Testis (tissue), 3 donors: ENCODE results near the gene MAP3K15. TPM values are rescaled to one million over a fixed set of nuclear protein-coding genes. Genes with fewer than 3 reads are reported as not detected.

Experiments
- DNase-seq: peaks from one replicate; pipeline ENCODE4 v3.0.0-alpha.2; 2019
- H3K27ac ChIP-seq, 2 donors: fragments of 200-600 bp; sonication (generic); one replicate each; pipeline ENCODE4 v1.5.1; 2019
- H3K27me3 ChIP-seq: fragments of 200-600 bp; sonication (generic); one replicate; pipeline ENCODE4 v1.5.1; 2019
- H3K36me3 ChIP-seq: fragments of 200-600 bp; sonication (generic); one replicate; pipeline ENCODE4 v1.5.1; 2017; ENCODE audit warnings: low read depth; ENCODE audit errors: missing control alignments
- H3K4me1 ChIP-seq: fragments of 200-600 bp; sonication (generic); one replicate; pipeline ENCODE4 v1.5.1; 2019
- H3K4me3 ChIP-seq, 2 donors: fragments of 200-600 bp; sonication (generic); one replicate each; pipeline ENCODE4 v1.5.1; 2017 to 2019
- H3K9me3 ChIP-seq: fragments of 200-600 bp; sonication (generic); one replicate; pipeline ENCODE4 v1.5.1; 2017
- POLR2A ChIP-seq: fragments of 450-650 bp; IDR thresholded peaks from one replicate; pipeline ENCODE4 v1.6.1; 2017; ENCODE audit warnings: antibody characterized with exemption, mild to moderate bottlenecking, moderate library complexity
- WGBS, 2 donors: methylation state at CpG; one replicate each; pipeline ENCODE4 v1.1.5; 2018; 5-methylcytosine and 5-hydroxymethylcytosine counted together
- intact Hi-C: fragments of 100-400 bp; cut with DNase I; formaldehyde crosslinking; loops from one replicate; pipeline ENCODE4 v1.15.1; 2023; ENCODE audit warnings: low total_unique reads
- polyA plus RNA-seq: library from polyadenylated mRNA; stranded (reverse); fragments of 350-450 nt; fragmentation: Illumina TruSeq; extraction: RNeasy Lipid Tissue Mini Kit (QIAGEN cat#74804); gene quantifications from one replicate; pipeline ENCODE4 v1.2.3, GENCODE V29; 2014; ENCODE audit warnings: low read depth, low replicate concordance; ENCODE audit not compliant: insufficient read depth
- total RNA-seq, 2 donors: library from RNA; depleted of rRNA; stranded (reverse); fragments of >200 nt; gene quantifications; one replicate each; pipeline ENCODE4 v1.2.3, GENCODE V29; 2016
- TF ChIP-seq, protein P1 (sequence below), 3 experiments: fragments of 450-650 bp in 2 of 3; fragments of 200-600 bp in 1 of 3; sonication (generic) in 1 of 3; IDR thresholded peaks; one replicate each; pipeline ENCODE4 v1.5.1; 2016 to 2019; ENCODE audit warnings: antibody characterized with exemption in 3 of 3, mild to moderate bottlenecking in 2 of 3, moderate library complexity in 1 of 3

The MAP3K15 gene
- total and polyA plus RNA-seq, 3 donors from 2014 or later = 1.7 to 2.5 (median 2.5) TPM

DNA sequence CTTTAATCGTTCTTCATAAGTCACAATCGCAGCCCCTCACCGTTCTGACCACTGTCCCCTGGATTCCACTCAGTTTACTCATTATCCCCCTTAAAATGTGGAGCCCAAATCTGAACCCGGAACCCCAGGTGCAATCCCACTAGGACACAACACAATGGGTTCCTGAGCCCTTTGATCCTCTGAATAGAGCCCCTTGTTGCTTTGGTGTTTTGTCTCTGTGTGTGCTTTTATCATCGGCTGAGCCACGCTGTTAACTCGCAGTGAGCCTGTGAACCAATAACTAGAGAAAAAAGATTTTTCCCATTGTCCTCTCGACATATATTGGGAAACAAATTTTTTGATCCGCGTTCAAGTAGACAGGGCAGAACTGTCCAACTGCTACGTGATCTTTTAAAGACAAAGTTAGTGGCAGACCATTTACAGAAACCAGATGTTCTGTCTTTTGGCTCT is 172.2 kb downstream of the MAP3K15 start:
- Histone ChIP-seq H3K27ac (peak overlapping the region; percentile 71 to 90), H3K4me3 (peak overlapping the region; percentile 68 to 84), H3K36me3 (no peaks in the 10 kb centered on the region), H3K4me1 (no peaks in the 10 kb centered on the region), H3K9me3 (no peaks in the 10 kb centered on the region), H3K27me3 (no peaks in the 10 kb centered on the region)
- intact Hi-C loops = no loop called here
- DNase-seq = no peak
- TF ChIP-seq, protein P1, sequence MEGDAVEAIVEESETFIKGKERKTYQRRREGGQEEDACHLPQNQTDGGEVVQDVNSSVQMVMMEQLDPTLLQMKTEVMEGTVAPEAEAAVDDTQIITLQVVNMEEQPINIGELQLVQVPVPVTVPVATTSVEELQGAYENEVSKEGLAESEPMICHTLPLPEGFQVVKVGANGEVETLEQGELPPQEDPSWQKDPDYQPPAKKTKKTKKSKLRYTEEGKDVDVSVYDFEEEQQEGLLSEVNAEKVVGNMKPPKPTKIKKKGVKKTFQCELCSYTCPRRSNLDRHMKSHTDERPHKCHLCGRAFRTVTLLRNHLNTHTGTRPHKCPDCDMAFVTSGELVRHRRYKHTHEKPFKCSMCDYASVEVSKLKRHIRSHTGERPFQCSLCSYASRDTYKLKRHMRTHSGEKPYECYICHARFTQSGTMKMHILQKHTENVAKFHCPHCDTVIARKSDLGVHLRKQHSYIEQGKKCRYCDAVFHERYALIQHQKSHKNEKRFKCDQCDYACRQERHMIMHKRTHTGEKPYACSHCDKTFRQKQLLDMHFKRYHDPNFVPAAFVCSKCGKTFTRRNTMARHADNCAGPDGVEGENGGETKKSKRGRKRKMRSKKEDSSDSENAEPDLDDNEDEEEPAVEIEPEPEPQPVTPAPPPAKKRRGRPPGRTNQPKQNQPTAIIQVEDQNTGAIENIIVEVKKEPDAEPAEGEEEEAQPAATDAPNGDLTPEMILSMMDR (IDR thresholded peaks at IDR 0.05) = no peak
- TF ChIP-seq POLR2A = no peak
- 13 to 20% methylated on average over 7 to 11 of the region's 11 CpGs for WGBS, 2 donors

DNA sequence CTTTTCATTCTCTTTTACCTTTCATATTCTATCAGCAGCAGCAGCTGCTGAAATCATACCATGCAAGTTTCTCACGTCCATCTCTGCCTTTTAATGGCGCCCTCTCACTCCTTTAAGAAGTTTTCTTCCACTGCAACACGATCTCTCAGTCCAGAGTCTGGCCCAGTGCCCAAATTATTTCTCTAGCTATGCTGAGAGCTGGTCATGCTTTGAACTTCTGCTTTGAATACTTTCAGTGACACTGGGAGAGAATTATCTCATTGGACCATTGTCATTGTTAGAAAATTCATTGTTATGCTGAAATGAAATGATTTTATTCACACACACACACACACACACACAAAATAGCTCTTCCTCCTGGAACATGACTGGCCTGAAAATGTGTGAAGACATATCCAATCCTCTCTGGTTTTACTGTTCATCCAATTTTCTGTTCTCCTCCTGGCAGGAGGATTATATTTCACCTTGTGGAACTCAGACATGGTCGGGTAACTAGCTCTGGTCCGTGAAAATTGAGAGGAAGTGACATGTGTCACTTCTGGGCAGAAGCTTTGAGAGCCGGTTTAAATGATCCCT is 172.9 kb downstream of the MAP3K15 start:
- 29 to 37% methylated on average over 6 of the region's 6 CpGs for WGBS, 2 donors
- no peaks in the 10 kb centered on the region for H3K36me3 ChIP-seq
- intact Hi-C loops = no loop called here
- no peaks in the 10 kb centered on the region for H3K27me3 ChIP-seq
- no peak for DNase-seq
- no peak overlapping the region for H3K27ac ChIP-seq
- TF ChIP-seq POLR2A = no peak
- TF ChIP-seq, protein P1 (IDR thresholded peaks at IDR 0.05) = no peak
- H3K9me3 ChIP-seq = no peaks in the 10 kb centered on the region
- H3K4me1 ChIP-seq = no peaks in the 10 kb centered on the region
- H3K4me3 ChIP-seq = no peak overlapping the region

DNA sequence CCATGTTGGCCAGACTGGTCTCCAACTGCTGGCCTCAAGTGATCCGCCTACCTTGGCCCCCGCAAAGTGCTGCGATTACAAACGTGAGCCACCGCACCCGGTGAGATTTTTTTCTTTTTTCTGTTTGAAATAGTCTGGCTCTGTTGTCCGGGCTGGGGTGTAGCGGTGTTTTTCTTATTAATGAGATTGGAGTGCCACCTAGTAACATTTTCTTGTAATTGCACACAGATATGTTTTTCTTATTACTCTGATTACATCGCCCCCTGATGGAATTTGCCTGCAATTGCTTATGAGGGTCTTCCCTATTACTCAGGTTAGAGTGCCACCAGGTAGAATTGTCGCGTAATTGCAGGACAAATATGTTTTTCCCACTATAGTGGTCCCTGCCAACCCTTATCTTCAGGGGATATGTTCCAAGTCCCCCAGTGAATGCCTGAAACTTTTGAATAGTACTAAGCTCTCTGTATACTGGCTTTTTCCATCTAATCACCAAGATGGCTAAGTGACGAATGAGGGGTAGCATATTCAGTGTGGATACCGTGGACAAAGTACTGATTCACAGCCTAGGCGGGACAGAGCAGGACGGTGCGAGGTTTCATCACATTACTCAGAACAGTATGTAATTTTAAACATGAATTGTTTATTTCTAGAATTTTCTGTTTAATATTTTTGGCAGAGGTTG is 180.2 kb downstream of the MAP3K15 start:
- 53 to 67% methylated on average over 14 to 16 of the region's 16 CpGs for WGBS, 2 donors
- TF ChIP-seq, protein P1 (IDR thresholded peaks at IDR 0.05) = peak in 2 of 3 experiments; percentile 15 to 57
- no peak for TF ChIP-seq POLR2A
- H3K27ac ChIP-seq = no peak overlapping the region
- H3K27me3 ChIP-seq = no peaks in the 10 kb centered on the region
- H3K9me3 ChIP-seq = no peaks in the 10 kb centered on the region
- intact Hi-C loops = loop anchor here (10.0 kb wide), 1 partner anchor 940 kb away; no protein-coding TSS in a partner anchor
- H3K4me3 ChIP-seq = no peak overlapping the region
- H3K36me3 ChIP-seq = no peaks in the 10 kb centered on the region
- peak; percentile 46 for DNase-seq
- no peaks in the 10 kb centered on the region for H3K4me1 ChIP-seq

DNA sequence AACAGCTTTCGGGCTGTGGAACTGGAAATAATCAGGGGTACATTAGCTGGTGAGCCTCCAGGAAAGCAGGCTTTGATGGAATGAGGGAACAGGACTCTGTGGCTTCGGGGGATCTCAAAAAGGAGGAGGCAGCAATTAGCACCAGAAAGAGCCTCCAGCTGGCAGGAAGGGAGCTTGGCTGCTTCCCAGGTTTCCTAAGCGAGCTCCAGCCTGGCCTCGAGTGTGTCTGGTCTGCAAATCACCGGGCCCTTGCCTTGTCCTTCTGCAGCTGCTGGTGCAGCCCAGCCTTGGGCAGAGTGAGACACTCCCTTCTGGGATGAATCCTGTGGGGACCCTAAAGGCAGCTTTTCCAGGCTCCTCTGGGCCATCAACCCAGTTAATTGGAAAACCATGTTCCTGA is 182.3 kb downstream of the MAP3K15 start:
- H3K27ac ChIP-seq = no peak overlapping the region
- TF ChIP-seq, protein P1 (IDR thresholded peaks at IDR 0.05) = no peak
- no peak for TF ChIP-seq POLR2A
- 37 to 56% methylated on average over 4 to 5 of the region's 5 CpGs for WGBS, 2 donors
- no peaks in the 10 kb centered on the region for H3K9me3 ChIP-seq
- peak; percentile 32 for DNase-seq
- no peaks in the 10 kb centered on the region for H3K27me3 ChIP-seq
- intact Hi-C loops = loop anchor here (10.0 kb wide), 1 partner anchor 938 kb away; no protein-coding TSS in a partner anchor
- H3K4me1 ChIP-seq = no peaks in the 10 kb centered on the region
- H3K36me3 ChIP-seq = no peaks in the 10 kb centered on the region
- no peak overlapping the region for H3K4me3 ChIP-seq
